GM12801 (cell line): ENCODE results near the gene RAB8A.

Source experiments
- CTCF ChIP-seq: IDR thresholded peaks from one replicate; pipeline ENCODE4 v1.5.1; 2011; ENCODE audit warnings: control low read depth; ENCODE audit not compliant: insufficient read length; ENCODE audit errors: extremely low read depth

Gene RAB8A

GRCh38 chr19:16095071-16095571 lies 16.6 kb upstream of the RAB8A start:
- TF ChIP-seq CTCF, result no peak

GRCh38 chr19:16096280-16096855 lies 15.3 kb upstream of the RAB8A start:
- no peak for TF ChIP-seq CTCF

- no peak for TF ChIP-seq CTCF
Observed at GRCh38 chr19:16098416-16098768, 13.3 kb upstream of the RAB8A start.

- no peak for TF ChIP-seq CTCF
Observed at GRCh38 chr19:16098821-16099220, 12.9 kb upstream of the RAB8A start.

- no peak for TF ChIP-seq CTCF
Observed at GRCh38 chr19:16100524-16100923, 11.2 kb upstream of the RAB8A start.

GRCh38 chr19:16104722-16105121 lies 7.0 kb upstream of the RAB8A start:
- no peak for TF ChIP-seq CTCF

GRCh38 chr19:16106121-16106520 lies 5.6 kb upstream of the RAB8A start:
- TF ChIP-seq CTCF, result no peak
